Type B pancreatic cell (in vitro differentiated cells): Measurements from ENCODE around the gene RNF7. TPM values are rescaled to one million over a fixed set of nuclear protein-coding genes. Genes with fewer than 3 reads are reported as not detected.

ENCODE experiments used
- DNase-seq: peaks from one replicate; pipeline ENCODE4 v3.0.0; 2021; ENCODE audit warnings: mixed read lengths; ENCODE audit not compliant: unreplicated experiment; ENCODE audit errors: extremely low spot score
- H3K27ac Mint-ChIP-seq: 2 replicates; pipeline ENCODE4 v1.8.0; 2021; ENCODE audit warnings: mild to moderate bottlenecking, mixed read lengths
- H3K27me3 Mint-ChIP-seq: 2 replicates; pipeline ENCODE4 v1.8.0; 2021; ENCODE audit warnings: mixed read lengths
- H3K36me3 Mint-ChIP-seq: 2 replicates; pipeline ENCODE4 v1.8.0; 2021; ENCODE audit warnings: mixed read lengths
- H3K4me1 Mint-ChIP-seq: one replicate; pipeline ENCODE4 v1.8.0; 2021; ENCODE audit warnings: mixed read lengths; ENCODE audit not compliant: unreplicated experiment
- H3K4me3 Mint-ChIP-seq: 2 replicates; pipeline ENCODE4 v1.8.0; 2021; ENCODE audit warnings: mild to moderate bottlenecking, mixed read lengths
- H3K9me3 Mint-ChIP-seq: 2 replicates; pipeline ENCODE4 v1.8.0; 2021; ENCODE audit warnings: mixed read lengths
- total RNA-seq: library from RNA; stranded (reverse); gene quantifications from 2 replicates; pipeline ENCODE4 v1.2.1, GENCODE V29; 2021; ENCODE audit warnings: low replicate concordance
- TF ChIP-seq, protein P1 (sequence below): fragments of 200-600 bp; sonication (generic); conservative IDR thresholded peaks from 2 replicates; pipeline ENCODE4 v1.5.0; 2021; ENCODE audit warnings: antibody characterized with exemption, mild to moderate bottlenecking

The RNF7 gene
- total RNA-seq, 1 donor from 2014 or later = 107 TPM

GRCh38 chr3:141776376-141776775 lies 38.3 kb downstream of the RNF7 start:
- Mint-ChIP-seq H3K9me3 (no peaks in the 10 kb centered on the region), H3K27ac (no peak overlapping the region), H3K36me3 (no peaks in the 10 kb centered on the region), H3K4me3 (no peak overlapping the region), H3K27me3 (no peaks in the 10 kb centered on the region), H3K4me1 (no peaks in the 10 kb centered on the region)
- no peak for DNase-seq
- TF ChIP-seq, protein P1, sequence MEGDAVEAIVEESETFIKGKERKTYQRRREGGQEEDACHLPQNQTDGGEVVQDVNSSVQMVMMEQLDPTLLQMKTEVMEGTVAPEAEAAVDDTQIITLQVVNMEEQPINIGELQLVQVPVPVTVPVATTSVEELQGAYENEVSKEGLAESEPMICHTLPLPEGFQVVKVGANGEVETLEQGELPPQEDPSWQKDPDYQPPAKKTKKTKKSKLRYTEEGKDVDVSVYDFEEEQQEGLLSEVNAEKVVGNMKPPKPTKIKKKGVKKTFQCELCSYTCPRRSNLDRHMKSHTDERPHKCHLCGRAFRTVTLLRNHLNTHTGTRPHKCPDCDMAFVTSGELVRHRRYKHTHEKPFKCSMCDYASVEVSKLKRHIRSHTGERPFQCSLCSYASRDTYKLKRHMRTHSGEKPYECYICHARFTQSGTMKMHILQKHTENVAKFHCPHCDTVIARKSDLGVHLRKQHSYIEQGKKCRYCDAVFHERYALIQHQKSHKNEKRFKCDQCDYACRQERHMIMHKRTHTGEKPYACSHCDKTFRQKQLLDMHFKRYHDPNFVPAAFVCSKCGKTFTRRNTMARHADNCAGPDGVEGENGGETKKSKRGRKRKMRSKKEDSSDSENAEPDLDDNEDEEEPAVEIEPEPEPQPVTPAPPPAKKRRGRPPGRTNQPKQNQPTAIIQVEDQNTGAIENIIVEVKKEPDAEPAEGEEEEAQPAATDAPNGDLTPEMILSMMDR = no peak

- no peaks in the 10 kb centered on the region for H3K9me3 Mint-ChIP-seq
- TF ChIP-seq, protein P1 = no peak
- no peaks in the 10 kb centered on the region for H3K36me3 Mint-ChIP-seq
- H3K4me1 Mint-ChIP-seq = no peaks in the 10 kb centered on the region
- no peak overlapping the region for H3K27ac Mint-ChIP-seq
- H3K4me3 Mint-ChIP-seq = no peak overlapping the region
- DNase-seq = no peak
- H3K27me3 Mint-ChIP-seq = peaks cover 1% of the 10 kb centered on the region
These were observed 38.8 kb downstream of the RNF7 start for GRCh38 chr3:141776885-141777284.

GRCh38 chr3:141777957-141778813 lies 40.1 kb downstream of the RNF7 start:
- peaks cover 3% of the 10 kb centered on the region for H3K27me3 Mint-ChIP-seq
- H3K9me3 Mint-ChIP-seq = no peaks in the 10 kb centered on the region
- H3K4me1 Mint-ChIP-seq = no peaks in the 10 kb centered on the region
- TF ChIP-seq, protein P1 = no peak
- DNase-seq = no peak
- H3K4me3 Mint-ChIP-seq = no peak overlapping the region
- no peak overlapping the region for H3K27ac Mint-ChIP-seq
- H3K36me3 Mint-ChIP-seq = no peaks in the 10 kb centered on the region

DNA sequence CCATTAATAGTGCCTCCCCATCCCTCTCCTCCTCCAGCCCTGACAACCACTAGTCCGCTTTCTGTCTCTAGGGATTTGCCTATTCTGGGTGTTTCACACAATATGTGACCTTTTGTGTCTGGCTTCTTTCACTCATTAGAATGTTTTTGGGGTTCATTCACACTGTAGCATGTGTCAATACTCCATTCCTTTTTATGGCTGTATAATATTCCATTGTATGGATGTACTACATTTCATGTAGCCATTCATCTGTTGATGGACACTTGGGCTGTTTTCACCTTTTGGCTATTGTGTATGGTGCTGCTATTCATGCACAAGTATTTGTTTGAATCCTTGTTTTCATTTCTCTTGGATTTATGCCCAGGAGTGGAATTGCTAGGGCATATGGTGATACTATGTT lies 41.6 kb downstream of the RNF7 start:
- Mint-ChIP-seq H3K4me1 (no peaks in the 10 kb centered on the region), H3K27me3 (peaks cover 8% of the 10 kb centered on the region), H3K9me3 (no peaks in the 10 kb centered on the region), H3K36me3 (no peaks in the 10 kb centered on the region), H3K27ac (no peak overlapping the region), H3K4me3 (no peak overlapping the region)
- TF ChIP-seq, protein P1 = no peak
- no peak for DNase-seq

- TF ChIP-seq, protein P1 = no peak
- no peaks in the 10 kb centered on the region for H3K4me1 Mint-ChIP-seq
- H3K9me3 Mint-ChIP-seq = no peaks in the 10 kb centered on the region
- peaks cover 8% of the 10 kb centered on the region for H3K27me3 Mint-ChIP-seq
- H3K27ac Mint-ChIP-seq = no peak overlapping the region
- no peak for DNase-seq
- no peaks in the 10 kb centered on the region for H3K36me3 Mint-ChIP-seq
- no peak overlapping the region for H3K4me3 Mint-ChIP-seq
These were observed 44.4 kb downstream of the RNF7 start for GRCh38 chr3:141782386-141782932.
